Gastrocnemius medialis (tissue), 4 donors: ENCODE data around the gene LYRM9.

Experiments
- CTCF ChIP-seq, 5 experiments: fragments of 450-650 bp in 3 of 5; fragments of 200-600 bp in 2 of 5; sonication (generic) in 2 of 5; IDR thresholded peaks in 4 of 5; conservative IDR thresholded peaks in 1 of 5; 1 replicate in 4 of 5; 2 replicates in 1 of 5; pipeline ENCODE4 v1.5.1; 2016 to 2019; ENCODE audit warnings: antibody characterized with exemption in 5 of 5, mild to moderate bottlenecking in 3 of 5, moderate library complexity in 3 of 5
- POLR2A ChIP-seq, 2 donors: fragments of 450-650 bp; IDR thresholded peaks; one replicate each; pipeline ENCODE4 v1.6.1; 2017; ENCODE audit warnings: antibody characterized with exemption in 2 of 2, mild to moderate bottlenecking in 2 of 2, moderate library complexity in 2 of 2

GRCh38 chr17:27888067-27888466 lies 5.1 kb downstream of the LYRM9 start:
- TF ChIP-seq CTCF (IDR thresholded peaks at IDR 0.05 in 4 of 5, conservative IDR thresholded peaks at IDR 0.05 in 1 of 5) (no peak), POLR2A (IDR thresholded peaks at IDR 0.05) (no peak)
